CD4-positive, alpha-beta T cell (primary cell): ENCODE data around the gene CLSTN2. TPM values are rescaled to one million over a fixed set of nuclear protein-coding genes. Genes with fewer than 3 reads are reported as not detected.

ENCODE experiments used
- ATAC-seq: fragments of 200-7000 bp; cut with Tn5 transposase; one replicate; pipeline ENCODE4 v1.10.0; 2022; ENCODE audit warnings: mild to moderate bottlenecking; ENCODE audit not compliant: poor library complexity
- CTCF ChIA-PET: fragments of 350-600 bp; sonication (Branson Sonifier 250); formaldehyde crosslinking; loops from one replicate; lab custom pipeline; 2021; ENCODE audit warnings: antibody characterized with exemption, inconsistent platforms; lab: Charles Lee
- POLR2A ChIA-PET: fragments of 350-600 bp; sonication (Branson Sonifier 250); formaldehyde crosslinking; loops from one replicate; lab custom pipeline; 2021; ENCODE audit warnings: antibody characterized with exemption, inconsistent platforms; lab: Charles Lee
- DNase-seq, 14 experiments: peaks; one replicate each; pipeline ENCODE4 v3.0.0-alpha.2; 2013 to 2020; ENCODE audit warnings: mixed read lengths in 2 of 14
- H3K27ac ChIP-seq, 2 donors: one replicate each; pipeline versions ENCODE4 v1.5.1 to v1.7.0; 2013; ENCODE audit warnings: low read length in 2 of 2, low read depth in 1 of 2, mild to moderate bottlenecking in 1 of 2
- H3K27me3 ChIP-seq, 2 experiments: 1 replicate in 1 of 2; 2 replicates in 1 of 2; pipeline versions ENCODE4 v1.6.1 to v1.7.0; 2013; ENCODE audit warnings: low read length in 2 of 2, control low read depth in 1 of 2, mild to moderate bottlenecking in 1 of 2, moderate library complexity in 1 of 2; ENCODE audit not compliant: insufficient read depth in 2 of 2, control insufficient read depth in 1 of 2
- H3K36me3 ChIP-seq: one replicate; pipeline ENCODE4 v1.6.1; 2013; ENCODE audit warnings: low read length, control low read depth; ENCODE audit not compliant: insufficient read depth
- H3K4me1 ChIP-seq: one replicate; pipeline ENCODE4 v1.6.1; 2013; ENCODE audit warnings: low read length, control low read depth; ENCODE audit not compliant: insufficient read depth
- H3K4me3 ChIP-seq: one replicate; pipeline ENCODE4 v1.5.1; 2013; ENCODE audit warnings: mild to moderate bottlenecking, low read length, moderate library complexity
- H3K9me3 ChIP-seq, 2 experiments: 1 replicate in 1 of 2; 2 replicates in 1 of 2; pipeline versions ENCODE4 v1.6.1 to v1.7.0; 2013; ENCODE audit warnings: low read length in 2 of 2, mild to moderate bottlenecking in 2 of 2, control low read depth in 1 of 2, moderate library complexity in 1 of 2; ENCODE audit not compliant: control insufficient read depth in 1 of 2, insufficient read depth in 1 of 2
- H3K27ac Mint-ChIP-seq: one replicate; pipeline ENCODE4 v1.8.0; 2020; ENCODE audit warnings: mixed read lengths
- H3K27me3 Mint-ChIP-seq: one replicate; pipeline ENCODE4 v1.8.0; 2021; ENCODE audit warnings: mixed read lengths
- H3K36me3 Mint-ChIP-seq: one replicate; pipeline ENCODE4 v1.8.0; 2021; ENCODE audit warnings: low read depth, mixed read lengths
- H3K4me1 Mint-ChIP-seq: one replicate; pipeline ENCODE4 v1.8.0; 2021; ENCODE audit warnings: low read depth, mixed read lengths
- H3K4me3 Mint-ChIP-seq: one replicate; pipeline ENCODE4 v1.8.0; 2020; ENCODE audit warnings: mild to moderate bottlenecking, mixed read lengths
- H3K9me3 Mint-ChIP-seq: one replicate; pipeline ENCODE4 v1.8.0; 2020; ENCODE audit warnings: mixed read lengths
- CTCF ChIP-seq: fragments of 200-600 bp; IDR thresholded peaks from one replicate; pipeline ENCODE4 v1.8.0; 2022; ENCODE audit warnings: antibody characterized with exemption, mild to moderate bottlenecking
- intact Hi-C, 2 experiments: fragments of 100-400 bp; cut with DNase I in 1 of 2; cut with micrococcal nuclease in 1 of 2; formaldehyde crosslinking; loops; one replicate each; pipeline versions ENCODE4 v1.15.1 to v1.9.0; 2023 to 2025; cut with DNase I, micrococcal nuclease
- total RNA-seq, 174 experiments: library from RNA in 2 of 174; stranded (reverse) in 2 of 174; gene quantifications; one replicate each; pipeline ENCODE4 v1.2.3 and lab custom pipeline; 2021 to 2026

Gene CLSTN2
- total RNA-seq, 2 experiments from 2014 or later: not detected

DNA sequence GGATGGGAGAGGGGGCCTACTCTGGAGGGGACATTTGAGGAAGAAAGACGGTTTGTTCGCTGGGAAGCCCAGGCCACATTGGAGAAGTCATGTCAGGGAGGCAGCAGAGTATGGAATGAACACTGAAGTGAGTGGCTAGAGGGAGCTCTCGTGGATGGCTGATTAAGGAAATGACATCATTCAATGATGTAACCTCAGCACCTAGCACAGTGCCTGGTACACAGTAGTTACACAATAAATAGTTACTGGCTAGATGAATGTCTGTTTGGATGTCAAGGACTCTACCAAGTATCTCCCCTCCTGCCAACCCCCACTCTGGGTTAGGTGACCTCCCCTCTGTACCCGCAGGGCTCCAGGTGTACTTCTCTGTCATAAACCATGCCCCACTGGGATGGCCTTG lies 121.1 kb downstream of the CLSTN2 start:
- H3K27me3 Mint-ChIP-seq: peaks cover 9% of the 10 kb centered on the region
- H3K4me1 Mint-ChIP-seq: no peaks in the 10 kb centered on the region
- no peak overlapping the region for H3K27ac Mint-ChIP-seq
- ATAC-seq (no peak), DNase-seq (no peak)
- H3K9me3 ChIP-seq: no peaks in the 10 kb centered on the region
- H3K4me3 Mint-ChIP-seq: no peak overlapping the region
- no peak overlapping the region for H3K4me3 ChIP-seq
- no peak overlapping the region for H3K27ac ChIP-seq
- ChIA-PET CTCF (no interaction called here), POLR2A (no interaction called here)
- H3K36me3 Mint-ChIP-seq: no peaks in the 10 kb centered on the region
- no peaks in the 10 kb centered on the region for H3K27me3 ChIP-seq
- no peaks in the 10 kb centered on the region for H3K9me3 Mint-ChIP-seq
- TF ChIP-seq CTCF: no peak
- intact Hi-C loops: no loop called here
- H3K36me3 ChIP-seq: no peaks in the 10 kb centered on the region
- no peaks in the 10 kb centered on the region for H3K4me1 ChIP-seq

- no peaks in the 10 kb centered on the region for H3K4me1 ChIP-seq
- TF ChIP-seq CTCF: no peak
- ChIA-PET CTCF (no interaction called here), POLR2A (no interaction called here)
- intact Hi-C loops: no loop called here
- H3K27me3 Mint-ChIP-seq: no peaks in the 10 kb centered on the region
- no peaks in the 10 kb centered on the region for H3K9me3 Mint-ChIP-seq
- DNase-seq: no peak
- no peak overlapping the region for H3K4me3 Mint-ChIP-seq
- no peak overlapping the region for H3K4me3 ChIP-seq
- no peaks in the 10 kb centered on the region for H3K4me1 Mint-ChIP-seq
- no peaks in the 10 kb centered on the region for H3K36me3 Mint-ChIP-seq
- no peaks in the 10 kb centered on the region for H3K36me3 ChIP-seq
- H3K27me3 ChIP-seq: no peaks in the 10 kb centered on the region
- H3K9me3 ChIP-seq: no peaks in the 10 kb centered on the region
- no peak overlapping the region for H3K27ac Mint-ChIP-seq
- no peak overlapping the region for H3K27ac ChIP-seq
- ATAC-seq: no peak
These were observed 126.2 kb downstream of the CLSTN2 start for GRCh38 chr3:140061211-140061610.

DNA sequence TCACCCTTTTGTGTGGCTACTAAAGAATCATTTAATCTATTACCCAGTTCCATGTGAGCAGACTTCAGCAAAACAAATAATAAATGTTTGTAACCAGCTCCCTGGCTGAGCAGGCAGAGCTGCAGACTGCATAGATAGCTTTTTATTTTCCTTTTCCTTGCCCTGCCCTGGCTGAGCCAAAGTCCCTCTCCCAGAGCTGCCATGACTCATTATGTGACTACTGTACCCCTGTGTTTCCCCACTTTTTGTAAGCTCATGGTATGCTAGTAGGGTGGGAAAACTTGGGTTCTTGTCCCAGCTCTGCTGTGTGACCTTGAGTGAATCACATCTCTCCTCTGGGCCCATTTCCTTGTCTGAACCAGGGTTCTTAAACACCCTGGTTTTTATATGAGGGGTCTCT lies 127.5 kb downstream of the CLSTN2 start:
- no peak overlapping the region for H3K27ac Mint-ChIP-seq
- no peaks in the 10 kb centered on the region for H3K27me3 ChIP-seq
- H3K36me3 Mint-ChIP-seq: no peaks in the 10 kb centered on the region
- no peak overlapping the region for H3K27ac ChIP-seq
- no peak for ATAC-seq
- H3K27me3 Mint-ChIP-seq: no peaks in the 10 kb centered on the region
- no peak overlapping the region for H3K4me3 ChIP-seq
- H3K9me3 Mint-ChIP-seq: no peaks in the 10 kb centered on the region
- H3K9me3 ChIP-seq: no peaks in the 10 kb centered on the region
- DNase-seq: no peak
- no peak overlapping the region for H3K4me3 Mint-ChIP-seq
- no peaks in the 10 kb centered on the region for H3K36me3 ChIP-seq
- H3K4me1 ChIP-seq: no peaks in the 10 kb centered on the region
- no peak for TF ChIP-seq CTCF
- intact Hi-C loops: no loop called here
- H3K4me1 Mint-ChIP-seq: no peaks in the 10 kb centered on the region
- ChIA-PET POLR2A (no interaction called here), CTCF (no interaction called here)
